NB4 (cell line): ENCODE measurements around the gene SYT12.

Experiments
- DNase-seq: peaks from one replicate; pipeline ENCODE4 v3.0.0; 2010; ENCODE audit warnings: low read depth
- H3K4me3 ChIP-seq: one replicate; pipeline ENCODE4 v1.5.1; 2011; ENCODE audit warnings: mild to moderate bottlenecking, low read depth, low read length, moderate library complexity
- MYC ChIP-seq: IDR thresholded peaks from 2 replicates; pipeline ENCODE4 v1.6.1; 2011; ENCODE audit warnings: low read depth, low read length
- POLR2A ChIP-seq: IDR thresholded peaks from 2 replicates; pipeline ENCODE4 v1.6.1; 2011; ENCODE audit warnings: mild to moderate bottlenecking; ENCODE audit not compliant: insufficient read length; ENCODE audit errors: extremely low read depth
- TF ChIP-seq, protein P1 (sequence below): IDR thresholded peaks from one replicate; pipeline ENCODE4 v1.5.1; 2012; ENCODE audit warnings: low read depth, low read length
- TF ChIP-seq, protein P2 (sequence below): IDR thresholded peaks from 2 replicates; pipeline ENCODE4 v1.6.1; 2011; ENCODE audit warnings: low read depth, low read length

The SYT12 gene

GRCh38 chr11:67045314-67045713 is 22.4 kb downstream of the SYT12 start:
- DNase-seq, result peak; percentile 83
- TF ChIP-seq POLR2A, result no peak
- TF ChIP-seq, protein P1, sequence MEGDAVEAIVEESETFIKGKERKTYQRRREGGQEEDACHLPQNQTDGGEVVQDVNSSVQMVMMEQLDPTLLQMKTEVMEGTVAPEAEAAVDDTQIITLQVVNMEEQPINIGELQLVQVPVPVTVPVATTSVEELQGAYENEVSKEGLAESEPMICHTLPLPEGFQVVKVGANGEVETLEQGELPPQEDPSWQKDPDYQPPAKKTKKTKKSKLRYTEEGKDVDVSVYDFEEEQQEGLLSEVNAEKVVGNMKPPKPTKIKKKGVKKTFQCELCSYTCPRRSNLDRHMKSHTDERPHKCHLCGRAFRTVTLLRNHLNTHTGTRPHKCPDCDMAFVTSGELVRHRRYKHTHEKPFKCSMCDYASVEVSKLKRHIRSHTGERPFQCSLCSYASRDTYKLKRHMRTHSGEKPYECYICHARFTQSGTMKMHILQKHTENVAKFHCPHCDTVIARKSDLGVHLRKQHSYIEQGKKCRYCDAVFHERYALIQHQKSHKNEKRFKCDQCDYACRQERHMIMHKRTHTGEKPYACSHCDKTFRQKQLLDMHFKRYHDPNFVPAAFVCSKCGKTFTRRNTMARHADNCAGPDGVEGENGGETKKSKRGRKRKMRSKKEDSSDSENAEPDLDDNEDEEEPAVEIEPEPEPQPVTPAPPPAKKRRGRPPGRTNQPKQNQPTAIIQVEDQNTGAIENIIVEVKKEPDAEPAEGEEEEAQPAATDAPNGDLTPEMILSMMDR, result no peak
- no peak for TF ChIP-seq MYC
- TF ChIP-seq, protein P2, sequence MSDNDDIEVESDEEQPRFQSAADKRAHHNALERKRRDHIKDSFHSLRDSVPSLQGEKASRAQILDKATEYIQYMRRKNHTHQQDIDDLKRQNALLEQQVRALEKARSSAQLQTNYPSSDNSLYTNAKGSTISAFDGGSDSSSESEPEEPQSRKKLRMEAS, result peak; percentile 26; the same call in 1 of the 2 replicates
- H3K4me3 ChIP-seq, result no peak overlapping the region

DNA sequence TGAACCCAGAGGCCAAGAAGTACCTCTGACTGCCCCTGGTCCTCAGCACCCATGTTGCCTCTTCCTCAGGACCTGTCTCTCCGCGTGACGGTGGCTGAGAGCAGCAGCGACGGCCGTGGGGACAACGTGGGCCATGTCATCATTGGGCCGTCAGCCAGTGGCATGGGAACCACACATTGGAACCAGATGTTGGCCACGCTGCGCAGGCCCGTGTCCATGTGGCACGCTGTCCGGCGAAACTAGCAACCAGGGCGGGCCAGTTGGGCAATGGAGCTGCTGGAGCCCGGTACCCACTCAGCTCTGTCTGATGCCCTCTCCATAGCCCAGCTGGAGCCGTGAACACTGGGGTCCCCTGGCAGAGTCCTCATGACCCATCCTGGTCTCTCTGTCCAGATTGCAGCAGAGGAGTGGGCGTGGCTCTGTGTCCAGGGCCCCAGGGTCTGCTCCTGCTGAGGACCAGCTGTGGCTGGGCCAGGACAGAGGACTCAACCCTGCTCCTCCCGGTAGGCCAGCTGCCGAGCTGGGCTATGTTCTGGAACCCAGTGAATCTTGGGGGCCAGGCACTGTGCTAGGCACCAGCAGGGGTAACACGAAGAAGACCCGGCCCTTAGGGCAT is 25.7 kb downstream of the SYT12 start:
- TF ChIP-seq, protein P2, result no peak
- TF ChIP-seq, protein P1, result no peak
- TF ChIP-seq MYC (no peak), POLR2A (no peak)
- no peak for DNase-seq
- no peak overlapping the region for H3K4me3 ChIP-seq

DNA sequence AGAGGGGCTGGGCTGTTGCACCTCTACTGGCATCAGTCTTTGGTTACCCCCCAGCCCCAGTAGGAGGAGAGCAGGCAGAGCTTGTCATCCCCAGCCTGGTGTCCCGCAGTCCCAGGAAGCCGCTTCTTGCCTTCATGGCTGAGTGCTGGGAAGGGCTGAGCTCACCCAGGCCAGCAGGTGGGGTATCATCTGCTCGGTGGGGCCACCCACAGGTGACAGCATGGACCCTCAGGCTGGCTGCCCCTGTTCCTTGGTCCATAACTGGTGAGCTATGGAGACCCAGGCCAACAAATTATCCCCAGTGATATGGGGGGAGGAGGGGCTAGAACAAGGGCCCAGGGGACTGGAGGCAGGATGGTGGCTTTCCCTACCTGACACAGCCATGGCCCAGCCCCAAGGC is 27.2 kb downstream of the SYT12 start:
- TF ChIP-seq, protein P1, result no peak
- TF ChIP-seq, protein P2, result no peak
- TF ChIP-seq MYC (no peak), POLR2A (no peak)

DNA sequence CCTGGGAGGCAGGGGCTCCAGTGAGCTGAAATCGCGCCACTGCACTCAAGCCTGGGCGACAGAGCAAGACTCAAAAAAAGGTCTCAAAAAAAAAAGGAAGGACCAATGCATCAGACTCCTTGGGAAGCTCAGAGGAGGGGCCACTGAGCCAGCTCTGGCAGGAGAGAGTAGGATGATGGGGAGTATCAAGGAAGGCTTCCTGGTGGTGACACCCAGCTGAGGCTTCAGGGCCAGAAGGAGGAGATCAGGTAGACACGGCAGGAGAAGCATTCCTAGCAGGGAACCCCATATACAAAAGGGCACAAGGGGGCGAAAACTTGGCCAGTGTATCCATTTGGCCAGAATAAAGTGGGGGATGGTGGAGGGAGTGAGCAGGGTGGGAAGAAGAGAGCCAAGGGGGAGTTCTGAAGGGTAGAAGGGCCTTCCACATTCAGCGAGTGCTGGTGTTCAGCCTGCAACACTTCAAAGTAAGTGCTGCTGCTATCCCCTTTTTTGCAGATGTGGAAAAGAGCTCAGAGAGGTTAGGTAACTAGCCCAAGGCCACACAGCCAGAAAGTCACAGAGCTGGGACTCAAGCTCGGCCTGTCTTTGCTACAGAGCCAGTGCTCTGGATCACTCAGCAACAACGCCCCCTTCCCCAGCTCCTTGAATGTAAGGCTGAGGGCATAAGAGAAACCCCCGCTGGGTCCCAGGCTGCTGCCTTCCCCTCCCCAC is 28.4 kb downstream of the SYT12 start:
- TF ChIP-seq, protein P2, result no peak
- TF ChIP-seq POLR2A (no peak), MYC (no peak)
- TF ChIP-seq, protein P1, result no peak
- H3K4me3 ChIP-seq, result no peak overlapping the region

More for the DNA sequence above, 27.2 kb downstream of the SYT12 start:
- DNase-seq, result no peak
- H3K4me3 ChIP-seq, result no peak overlapping the region

DNA sequence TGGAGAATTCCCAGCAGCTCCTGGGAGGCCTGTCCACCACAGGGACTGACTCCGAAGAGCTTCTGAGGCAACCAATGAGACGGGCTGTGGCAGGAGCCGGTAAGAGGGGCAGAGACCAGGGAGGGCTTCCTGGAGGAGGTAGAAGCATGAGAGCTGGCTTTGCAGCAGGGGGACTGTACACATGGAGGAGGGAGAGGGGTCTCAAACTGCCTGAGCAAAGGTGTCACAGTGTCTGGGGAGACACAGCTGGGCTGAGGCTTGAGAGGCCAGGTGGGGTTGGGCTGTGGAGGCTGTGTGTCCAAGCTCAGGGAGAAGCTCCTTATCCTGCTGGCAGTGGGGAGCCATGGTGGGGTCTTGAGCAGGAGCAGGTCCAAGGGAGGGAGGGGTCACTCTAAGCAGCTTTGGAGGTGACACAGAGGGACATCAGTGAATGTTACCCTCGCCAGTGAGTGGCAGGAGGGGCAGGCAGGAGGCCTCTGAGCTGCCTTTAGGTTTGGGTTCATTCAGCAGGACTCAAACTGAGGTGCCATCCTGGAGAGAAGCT is 29.1 kb downstream of the SYT12 start:
- DNase-seq, result no peak
- TF ChIP-seq, protein P2, result no peak
- TF ChIP-seq MYC, result no peak
- TF ChIP-seq, protein P1, result no peak
- TF ChIP-seq POLR2A, result no peak
- H3K4me3 ChIP-seq, result no peak overlapping the region

More for the DNA sequence above, 28.4 kb downstream of the SYT12 start:
- no peak for DNase-seq
